Activated gamma-delta T cell treated with anti-CD3 and anti-CD28 coated beads, Interleukin-2, amount 50 U/mL, for 16 hours (primary cell): Measurements from ENCODE around the gene NEK3.
"Not testable (repeated sequence)": the region's sequence is repeated elsewhere in the genome, so short reads cannot be mapped to it uniquely, and the experiment has no call there.

Source experiments
- DNase-seq: peaks from one replicate; pipeline ENCODE4 v3.0.0-alpha.2; 2020; ENCODE audit warnings: low read depth

Gene NEK3

GRCh38 chr13:52169839-52170238, 10.4 kb upstream of the NEK3 start:
- no peak for DNase-seq

GRCh38 chr13:52165411-52165810, 6.0 kb upstream of the NEK3 start:
- DNase-seq: no peak

- no peak for DNase-seq
These were observed 5.6 kb upstream of the NEK3 start for GRCh38 chr13:52164989-52165388.

GRCh38 chr13:52163878-52164277, 4.5 kb upstream of the NEK3 start:
- not testable (repeated sequence) for DNase-seq

GRCh38 chr13:52162279-52163101, 3.1 kb upstream of the NEK3 start:
- no peak for DNase-seq

- no peak for DNase-seq
These were observed 1.8 kb upstream of the NEK3 start for GRCh38 chr13:52161181-52161646.

GRCh38 chr13:52160506-52160905, 1.1 kb upstream of the NEK3 start:
- no peak for DNase-seq

GRCh38 chr13:52160053-52160452, 656 bp upstream of the NEK3 start:
- no peak for DNase-seq

- no peak for DNase-seq
These were observed 703 bp downstream of the NEK3 start for GRCh38 chr13:52158629-52159158.

GRCh38 chr13:52156724-52157261, 2.6 kb downstream of the NEK3 start:
- DNase-seq: no peak

GRCh38 chr13:52155177-52155576, 4.2 kb downstream of the NEK3 start:
- no peak for DNase-seq

- DNase-seq: no peak
These were observed 12.2 kb downstream of the NEK3 start for GRCh38 chr13:52147225-52147624.

GRCh38 chr13:52141299-52141698, 18.1 kb downstream of the NEK3 start:
- DNase-seq: no peak

- DNase-seq: no peak
These were observed 21.9 kb downstream of the NEK3 start for GRCh38 chr13:52137489-52137888.

GRCh38 chr13:52136763-52137162, 22.6 kb downstream of the NEK3 start:
- DNase-seq: no peak

- DNase-seq: no peak
These were observed 28.8 kb downstream of the NEK3 start for GRCh38 chr13:52130641-52131040.

- DNase-seq: peak; percentile 17
These were observed 30.4 kb downstream of the NEK3 start, which contains the start of gene NEK5 for GRCh38 chr13:52128714-52129700. Gene NEK5 (minus strand): TSS chr13:52129073. CDS start chr13:52127482, 1,591 bp downstream.

GRCh38 chr13:52127783-52128702, 31.4 kb downstream of the NEK3 start:
- DNase-seq: peak; percentile 27

GRCh38 chr13:52127378-52127777, 32.0 kb downstream of the NEK3 start:
- no peak for DNase-seq

GRCh38 chr13:52125547-52125946, 33.9 kb downstream of the NEK3 start:
- no peak for DNase-seq

- DNase-seq: no peak
These were observed 40.8 kb downstream of the NEK3 start for GRCh38 chr13:52118595-52118994.
